Neural progenitor cell (in vitro differentiated cells): ENCODE results near the gene NOMO2.
"Not testable (repeated sequence)": the region's sequence is repeated elsewhere in the genome, so short reads cannot be mapped to it uniquely, and the experiment has no call there.

Experiments
- EZH2 ChIP-seq: fragments of 200-600 bp; sonication (generic); IDR thresholded peaks from 2 replicates; pipeline ENCODE4 v1.6.1; 2017; ENCODE audit warnings: antibody characterized with exemption, mild to moderate bottlenecking, moderate library complexity
- EZH2phosphoT487 ChIP-seq: fragments of 200-600 bp; sonication (generic); IDR thresholded peaks from 2 replicates; pipeline ENCODE4 v1.6.1; 2017; ENCODE audit warnings: antibody characterized with exemption
- TF ChIP-seq, protein P1 (sequence below): fragments of 200-600 bp; sonication (generic); IDR thresholded peaks from 2 replicates; pipeline ENCODE4 v1.5.1; 2017; ENCODE audit warnings: antibody characterized with exemption, mild to moderate bottlenecking

- TF ChIP-seq EZH2phosphoT487, EZH2: not testable (repeated sequence)
- TF ChIP-seq, protein P1, sequence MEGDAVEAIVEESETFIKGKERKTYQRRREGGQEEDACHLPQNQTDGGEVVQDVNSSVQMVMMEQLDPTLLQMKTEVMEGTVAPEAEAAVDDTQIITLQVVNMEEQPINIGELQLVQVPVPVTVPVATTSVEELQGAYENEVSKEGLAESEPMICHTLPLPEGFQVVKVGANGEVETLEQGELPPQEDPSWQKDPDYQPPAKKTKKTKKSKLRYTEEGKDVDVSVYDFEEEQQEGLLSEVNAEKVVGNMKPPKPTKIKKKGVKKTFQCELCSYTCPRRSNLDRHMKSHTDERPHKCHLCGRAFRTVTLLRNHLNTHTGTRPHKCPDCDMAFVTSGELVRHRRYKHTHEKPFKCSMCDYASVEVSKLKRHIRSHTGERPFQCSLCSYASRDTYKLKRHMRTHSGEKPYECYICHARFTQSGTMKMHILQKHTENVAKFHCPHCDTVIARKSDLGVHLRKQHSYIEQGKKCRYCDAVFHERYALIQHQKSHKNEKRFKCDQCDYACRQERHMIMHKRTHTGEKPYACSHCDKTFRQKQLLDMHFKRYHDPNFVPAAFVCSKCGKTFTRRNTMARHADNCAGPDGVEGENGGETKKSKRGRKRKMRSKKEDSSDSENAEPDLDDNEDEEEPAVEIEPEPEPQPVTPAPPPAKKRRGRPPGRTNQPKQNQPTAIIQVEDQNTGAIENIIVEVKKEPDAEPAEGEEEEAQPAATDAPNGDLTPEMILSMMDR = not testable (repeated sequence)
Measured at GRCh38 chr16:18577942-18578341, 16.0 kb upstream of the NOMO2 start.
